Measurements from ENCODE around the gene SSBP2. TPM values are rescaled to one million over a fixed set of nuclear protein-coding genes. Genes with fewer than 3 reads are reported as not detected.

SSBP2 gene
- total and polyA plus RNA-seq, 2 of the 8 experiments (the other 6 are each of a cell fraction or from before 2014, with no cell fraction given) = 21.5 to 36.2 TPM

- no peak overlapping the region for H3K9ac ChIP-seq (replicated peaks in 1 of 4; ENCODE audit: extremely low read depth in 1 of 4, low read depth in 3 of 4, low read length in 3 of 4)
- TF ChIP-seq SIX5 (IDR thresholded peaks at IDR 0.05; ENCODE audit: low read depth, low read length) (no peak), MAX (IDR thresholded peaks at IDR 0.05) (no peak), ATF3 (IDR thresholded peaks at IDR 0.05; ENCODE audit: insufficient read depth, low read depth, low read length) (no peak), HDAC2 (IDR thresholded peaks at IDR 0.05; ENCODE audit: borderline replicate concordance in 1 of 2, low read depth in 2 of 2, low read length in 2 of 2) (no peak), SAP30 (IDR thresholded peaks at IDR 0.05; ENCODE audit: insufficient read depth, insufficient replicate concordance, low read length) (no peak), SIN3A (conservative IDR thresholded peaks at IDR 0.05 in 1 of 2, IDR thresholded peaks at IDR 0.05 in 1 of 2; ENCODE audit: low read depth in 1 of 2, low read length in 2 of 2) (no peak), RNF2 (IDR thresholded peaks at IDR 0.05; ENCODE audit: borderline replicate concordance, low read depth, low read length, missing control alignments, poor library complexity, severe bottlenecking) (no peak), RXRA (IDR thresholded peaks at IDR 0.05; ENCODE audit: insufficient read depth, low read depth, low read length) (no peak), FOSL1 (IDR thresholded peaks at IDR 0.05; ENCODE audit: insufficient read depth, low read depth, low read length) (no peak), NANOG (IDR thresholded peaks at IDR 0.05; ENCODE audit: insufficient read depth, low read depth, low read length, poor library complexity, severe bottlenecking) (no peak), TBP (IDR thresholded peaks at IDR 0.05; ENCODE audit: low read depth, low read length) (no peak)
These were observed 355.6 kb downstream of the SSBP2 start for GRCh38 chr5:81395262-81395661.

More at GRCh38 chr5:81395262-81395661, 355.6 kb downstream of the SSBP2 start:
- 0 out of 4 replicates have a peak, but pooled peaks cover 0 to 3% of the 10 kb centered on the region in 2 experiments for H3K9me3 ChIP-seq (ENCODE audit: insufficient read depth in 2 of 2, low read depth in 1 of 2, low read length in 1 of 2)
- no peaks in the 10 kb centered on the region for H4K20me1 ChIP-seq (replicated peaks in 1 of 2; ENCODE audit: control insufficient read depth in 1 of 2, insufficient read depth in 2 of 2, low read length in 2 of 2)
- H2AK5ac ChIP-seq (ENCODE audit: low read depth, low read length) = no peak overlapping the region
- WGBS, 2 experiments (ENCODE audit: extremely low coverage in 1 of 2, insufficient coverage in 1 of 2, insufficient read length in 1 of 2, insufficient replicate concordance in 2 of 2, low coverage in 1 of 2, low lambda C conversion rate in 2 of 2, missing lambda C conversion rate in 1 of 2) = 90% methylated on average over 3 of the region's 3 CpGs; no CpG with 5 or more reads in 1 of the 2 experiments
- H2BK120ac ChIP-seq (replicated peaks; ENCODE audit: low read depth, low read length) = no peak overlapping the region
- no peak overlapping the region; the same call in 1 of the 2 replicates for H2BK12ac ChIP-seq (ENCODE audit: low read depth, low read length)
- H3K23me2 ChIP-seq (ENCODE audit: low read depth, low read length) = peaks cover 3% of the 10 kb centered on the region; the same call in 1 of the 2 replicates
- H2BK20ac ChIP-seq (ENCODE audit: low read length) = no peak overlapping the region
- no peaks in the 10 kb centered on the region for H3K36me3 ChIP-seq (ENCODE audit: control insufficient read depth in 2 of 4, insufficient read depth in 4 of 4, low read length in 3 of 4)
- no peak overlapping the region for H4K5ac ChIP-seq (ENCODE audit: insufficient read length, low read depth, low read length)
- H3K27me3 ChIP-seq (replicated peaks in 1 of 4; ENCODE audit: control insufficient read depth in 3 of 4, extremely low read depth in 1 of 4, insufficient read depth in 3 of 4, low read length in 3 of 4) = peaks cover 0 to 7% (median 3%) of the 10 kb centered on the region in 4 experiments; a peak in 6 of 7 replicates
- no peak for DNase-seq (ENCODE audit: low read depth in 1 of 2, low spot score in 2 of 2)
- H2BK15ac ChIP-seq (ENCODE audit: low read length) = no peak overlapping the region
- H3K23ac ChIP-seq (ENCODE audit: insufficient read length) = no peak overlapping the region
- no peak overlapping the region for H3K27ac ChIP-seq (ENCODE audit: low read depth, low read length)
- no peak overlapping the region for H4K91ac ChIP-seq (replicated peaks; ENCODE audit: insufficient read length, low read length)
- ChIA-PET CTCF (ENCODE audit: partially characterized antibody) (interaction anchor here (1.1 to 1.5 kb wide), 3 partner anchors 13 to 96 kb away, joined by 3 to 5 read pairs (median 4); no protein-coding TSS in a partner anchor), POLR2A (ENCODE audit: partially characterized antibody) (interaction anchor here (1.1 to 1.4 kb wide), 3 partner anchors 62 to 879 kb away, joined by 3 to 6 read pairs (median 3); no protein-coding TSS in a partner anchor)
- H2AFZ ChIP-seq (ENCODE audit: low read length) = no peak overlapping the region
- FAIRE-seq = no peak
- H3K56ac ChIP-seq (replicated peaks; ENCODE audit: insufficient read length, low read depth, low read length) = no peak overlapping the region
- H3K4ac ChIP-seq (replicated peaks; ENCODE audit: insufficient read length, low read depth, low read length) = no peak overlapping the region
- H3K18ac ChIP-seq (ENCODE audit: extremely low read depth, low read length) = no peak overlapping the region
- no peak overlapping the region; a peak in 1 of 4 replicates for H3K4me2 ChIP-seq (ENCODE audit: insufficient read depth in 1 of 2, low read depth in 2 of 2, low read length in 2 of 2)
- no peaks in the 10 kb centered on the region for H3K4me1 ChIP-seq (replicated peaks in 1 of 4; ENCODE audit: control insufficient read depth in 3 of 4, insufficient read depth in 4 of 4, low read length in 3 of 4)
- H4K8ac ChIP-seq (ENCODE audit: extremely low read depth, insufficient read depth, low read length) = no peak overlapping the region
- no peak overlapping the region for H2BK5ac ChIP-seq (ENCODE audit: low read depth, low read length)
- no peaks in the 10 kb centered on the region for H3K79me2 ChIP-seq (ENCODE audit: control insufficient read depth in 1 of 2, insufficient read depth in 2 of 2, low read length in 2 of 2)
- H3K79me1 ChIP-seq (ENCODE audit: low read depth, low read length) = no peaks in the 10 kb centered on the region
- no peak overlapping the region for H3K14ac ChIP-seq (ENCODE audit: insufficient read length)
- H3K4me3 ChIP-seq (ENCODE audit: extremely low read depth in 1 of 4, insufficient read depth in 2 of 4, low read depth in 3 of 4, low read length in 4 of 4) = no peak overlapping the region
